Measurements from ENCODE around the gene STOML2.

DNA sequence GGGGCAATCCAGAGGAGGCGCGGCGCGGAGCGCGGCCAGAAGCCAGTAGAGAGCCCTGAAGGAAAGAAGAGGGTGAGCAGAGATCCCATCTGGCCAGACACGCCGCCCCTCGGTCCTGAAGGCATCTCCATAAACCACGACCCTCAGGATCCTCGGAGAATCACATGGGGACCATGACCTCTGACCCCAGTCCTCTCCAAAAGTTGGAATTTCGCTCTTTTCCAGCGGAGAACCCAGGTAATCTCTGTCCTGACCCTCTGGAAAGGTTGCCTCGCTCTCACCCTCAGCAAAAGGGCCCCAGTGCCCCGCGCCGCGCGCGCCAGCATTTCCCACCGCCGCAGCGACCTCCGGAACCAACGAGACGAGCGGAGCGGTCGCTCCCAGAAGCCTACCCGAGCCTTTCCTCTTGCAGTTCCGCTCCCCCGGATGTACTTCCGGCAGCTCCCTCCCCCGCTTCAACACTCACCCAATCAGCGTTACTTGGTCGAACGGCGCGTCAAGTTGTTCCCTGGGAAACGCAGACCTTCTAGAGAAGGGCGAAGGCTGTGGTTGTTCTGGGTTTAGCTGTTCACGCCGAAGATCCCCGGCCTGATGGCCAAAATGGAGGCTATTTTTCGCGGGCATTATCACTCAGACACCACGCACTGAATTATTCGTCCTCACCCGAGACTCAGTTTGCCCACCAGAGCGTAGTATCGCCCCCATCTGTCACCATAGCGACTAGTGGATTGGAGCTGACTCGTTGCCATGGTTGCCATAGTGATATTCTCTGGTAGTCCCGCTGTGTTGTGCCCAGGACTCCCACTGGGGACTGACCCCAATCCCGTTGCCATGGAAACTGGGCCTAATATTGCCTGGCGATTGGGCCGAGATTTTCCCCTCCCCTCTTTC, at the start of gene STOML2:
- TF ChIP-seq, protein P1, sequence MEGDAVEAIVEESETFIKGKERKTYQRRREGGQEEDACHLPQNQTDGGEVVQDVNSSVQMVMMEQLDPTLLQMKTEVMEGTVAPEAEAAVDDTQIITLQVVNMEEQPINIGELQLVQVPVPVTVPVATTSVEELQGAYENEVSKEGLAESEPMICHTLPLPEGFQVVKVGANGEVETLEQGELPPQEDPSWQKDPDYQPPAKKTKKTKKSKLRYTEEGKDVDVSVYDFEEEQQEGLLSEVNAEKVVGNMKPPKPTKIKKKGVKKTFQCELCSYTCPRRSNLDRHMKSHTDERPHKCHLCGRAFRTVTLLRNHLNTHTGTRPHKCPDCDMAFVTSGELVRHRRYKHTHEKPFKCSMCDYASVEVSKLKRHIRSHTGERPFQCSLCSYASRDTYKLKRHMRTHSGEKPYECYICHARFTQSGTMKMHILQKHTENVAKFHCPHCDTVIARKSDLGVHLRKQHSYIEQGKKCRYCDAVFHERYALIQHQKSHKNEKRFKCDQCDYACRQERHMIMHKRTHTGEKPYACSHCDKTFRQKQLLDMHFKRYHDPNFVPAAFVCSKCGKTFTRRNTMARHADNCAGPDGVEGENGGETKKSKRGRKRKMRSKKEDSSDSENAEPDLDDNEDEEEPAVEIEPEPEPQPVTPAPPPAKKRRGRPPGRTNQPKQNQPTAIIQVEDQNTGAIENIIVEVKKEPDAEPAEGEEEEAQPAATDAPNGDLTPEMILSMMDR (IDR thresholded peaks at IDR 0.05; ENCODE audit: insufficient read depth, low read length, poor library complexity, severe bottlenecking) = no peak
- no peak for TF ChIP-seq EZH2phosphoT487 (conservative IDR thresholded peaks at IDR 0.05; ENCODE audit: low read length)
